Kidney epithelial cell (primary cell): Measurements from ENCODE around the gene GBE1. TPM values are rescaled to one million over a fixed set of nuclear protein-coding genes. Genes with fewer than 3 reads are reported as not detected.

Source experiments
- DNase-seq: peaks from one replicate; pipeline ENCODE4 v3.0.0-alpha.2; 2010; ENCODE audit warnings: low read depth
- H3K27me3 ChIP-seq: 2 replicates; pipeline ENCODE4 v1.6.0; 2011; ENCODE audit warnings: low read length; ENCODE audit not compliant: control insufficient read depth, insufficient read depth
- H3K36me3 ChIP-seq: 2 replicates; pipeline ENCODE4 v1.5.1; 2011; ENCODE audit warnings: low read length; ENCODE audit not compliant: control insufficient read depth, insufficient read depth
- H3K4me3 ChIP-seq: 2 replicates; pipeline ENCODE4 v1.5.1; 2011; ENCODE audit warnings: low read depth, mild to moderate bottlenecking, control low read depth, low read length
- CTCF ChIP-seq: IDR thresholded peaks from 2 replicates; pipeline ENCODE4 v1.5.1; 2011; ENCODE audit warnings: mild to moderate bottlenecking, moderate library complexity, low read length, control low read depth, inconsistent platforms; ENCODE audit not compliant: insufficient read depth, poor library complexity, severe bottlenecking
- total RNA-seq: library from RNA; depleted of rRNA; stranded (reverse); fragments of >200 nt; gene quantifications from 2 replicates; pipeline ENCODE4 v1.2.3, GENCODE V29; 2015

GBE1 gene
- total RNA-seq, 1 donor from 2014 or later, result 30.8 TPM

- TF ChIP-seq CTCF, result no peak
- Histone ChIP-seq H3K36me3 (no peaks in the 10 kb centered on the region), H3K4me3 (no peak overlapping the region), H3K27me3 (no peaks in the 10 kb centered on the region)
- DNase-seq, result no peak
Observed at GRCh38 chr3:81726735-81727134, 34.7 kb downstream of the GBE1 start.

GRCh38 chr3:81726132-81726531 lies 35.3 kb downstream of the GBE1 start:
- DNase-seq, result no peak
- no peak for TF ChIP-seq CTCF
- Histone ChIP-seq H3K4me3 (no peak overlapping the region), H3K36me3 (no peaks in the 10 kb centered on the region), H3K27me3 (no peaks in the 10 kb centered on the region)

- no peaks in the 10 kb centered on the region for H3K27me3 ChIP-seq
- TF ChIP-seq CTCF, result no peak
- no peak overlapping the region for H3K4me3 ChIP-seq
- DNase-seq, result no peak
- no peaks in the 10 kb centered on the region for H3K36me3 ChIP-seq
Observed at GRCh38 chr3:81723732-81724313, 37.6 kb downstream of the GBE1 start.

- no peak overlapping the region for H3K4me3 ChIP-seq
- DNase-seq, result no peak
- H3K36me3 ChIP-seq, result no peaks in the 10 kb centered on the region
- TF ChIP-seq CTCF, result no peak
- no peaks in the 10 kb centered on the region for H3K27me3 ChIP-seq
Observed at GRCh38 chr3:81718311-81718710, 43.1 kb downstream of the GBE1 start.

GRCh38 chr3:81716870-81717509 lies 44.5 kb downstream of the GBE1 start:
- DNase-seq, result peak; percentile 83
- TF ChIP-seq CTCF, result no peak
- H3K36me3 ChIP-seq, result no peaks in the 10 kb centered on the region
- no peak overlapping the region for H3K4me3 ChIP-seq
- no peaks in the 10 kb centered on the region for H3K27me3 ChIP-seq

GRCh38 chr3:81713031-81713430 lies 48.4 kb downstream of the GBE1 start:
- no peaks in the 10 kb centered on the region for H3K27me3 ChIP-seq
- no peak for TF ChIP-seq CTCF
- no peaks in the 10 kb centered on the region for H3K36me3 ChIP-seq
- no peak for DNase-seq
- no peak overlapping the region for H3K4me3 ChIP-seq
